ENCODE results near the gene KRT4. TPM values are rescaled to one million over a fixed set of nuclear protein-coding genes. Genes with fewer than 3 reads are reported as not detected.

Gene KRT4
- total RNA-seq: 1 to 10 TPM in 1 of 4 donors, under 1 TPM in 2, not detected in 1; 0.51 to 1.1 (median 0.83) TPM

DNA sequence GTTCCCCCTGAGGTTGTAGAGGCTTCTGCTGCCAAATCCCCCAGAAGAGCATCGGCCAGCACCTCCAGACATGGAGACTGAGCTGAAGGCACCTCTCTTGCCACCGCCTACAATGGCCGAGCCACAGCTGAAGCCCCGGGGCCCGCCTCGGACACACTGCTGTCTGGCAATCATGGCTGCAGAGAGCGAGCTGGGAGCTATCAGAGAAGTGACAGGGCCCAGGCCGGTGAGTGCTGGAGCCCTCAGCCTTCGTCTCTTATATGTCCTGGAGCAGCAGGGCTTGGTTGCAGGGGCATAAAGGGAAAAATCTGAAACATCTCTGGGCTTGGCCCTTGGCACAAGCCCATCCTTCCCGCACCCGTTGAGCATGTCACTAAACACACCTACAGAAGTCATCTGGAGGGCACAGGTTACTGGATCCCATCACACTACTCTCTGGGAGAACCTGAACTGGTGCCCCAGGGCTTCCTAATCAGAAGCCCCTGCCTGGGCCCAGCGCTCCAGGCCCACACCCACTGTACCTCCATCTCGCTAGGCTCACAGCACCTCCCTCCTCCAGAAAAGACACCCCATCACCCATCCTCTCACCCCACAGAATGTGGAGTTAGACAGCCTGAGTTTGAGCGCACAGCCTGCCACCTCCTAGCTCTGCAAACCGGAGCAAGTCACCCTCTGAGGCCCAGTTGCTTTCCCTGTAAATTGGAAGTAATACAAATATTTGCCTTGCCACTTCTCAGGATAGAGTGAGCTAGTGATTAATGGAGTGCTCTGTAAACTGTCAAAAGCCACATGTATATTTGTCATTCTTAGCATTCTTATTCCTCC, at the start of gene KRT4:
TSS of gene KRT4 (minus strand) at position 232 of the 825 bp plus-strand sequence. CDS start at position 174, 58 bp downstream.
- WGBS, 2 donors: 74 to 82% methylated on average over 14 to 15 of the region's 15 CpGs
- H3K4me3 ChIP-seq (ENCODE audit: low read depth, poor library complexity, severe bottlenecking): no peak within 1 kb of the TSS
- intact Hi-C loops (cut with DNase I; ENCODE audit: low total_unique reads): no loop called here
- TF ChIP-seq, protein P1, sequence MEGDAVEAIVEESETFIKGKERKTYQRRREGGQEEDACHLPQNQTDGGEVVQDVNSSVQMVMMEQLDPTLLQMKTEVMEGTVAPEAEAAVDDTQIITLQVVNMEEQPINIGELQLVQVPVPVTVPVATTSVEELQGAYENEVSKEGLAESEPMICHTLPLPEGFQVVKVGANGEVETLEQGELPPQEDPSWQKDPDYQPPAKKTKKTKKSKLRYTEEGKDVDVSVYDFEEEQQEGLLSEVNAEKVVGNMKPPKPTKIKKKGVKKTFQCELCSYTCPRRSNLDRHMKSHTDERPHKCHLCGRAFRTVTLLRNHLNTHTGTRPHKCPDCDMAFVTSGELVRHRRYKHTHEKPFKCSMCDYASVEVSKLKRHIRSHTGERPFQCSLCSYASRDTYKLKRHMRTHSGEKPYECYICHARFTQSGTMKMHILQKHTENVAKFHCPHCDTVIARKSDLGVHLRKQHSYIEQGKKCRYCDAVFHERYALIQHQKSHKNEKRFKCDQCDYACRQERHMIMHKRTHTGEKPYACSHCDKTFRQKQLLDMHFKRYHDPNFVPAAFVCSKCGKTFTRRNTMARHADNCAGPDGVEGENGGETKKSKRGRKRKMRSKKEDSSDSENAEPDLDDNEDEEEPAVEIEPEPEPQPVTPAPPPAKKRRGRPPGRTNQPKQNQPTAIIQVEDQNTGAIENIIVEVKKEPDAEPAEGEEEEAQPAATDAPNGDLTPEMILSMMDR (IDR thresholded peaks at IDR 0.05): no peak
- no peak for TF ChIP-seq POLR2A (IDR thresholded peaks at IDR 0.05)
- no peak for DNase-seq (ENCODE audit: low spot score in 2 of 2)

DNA sequence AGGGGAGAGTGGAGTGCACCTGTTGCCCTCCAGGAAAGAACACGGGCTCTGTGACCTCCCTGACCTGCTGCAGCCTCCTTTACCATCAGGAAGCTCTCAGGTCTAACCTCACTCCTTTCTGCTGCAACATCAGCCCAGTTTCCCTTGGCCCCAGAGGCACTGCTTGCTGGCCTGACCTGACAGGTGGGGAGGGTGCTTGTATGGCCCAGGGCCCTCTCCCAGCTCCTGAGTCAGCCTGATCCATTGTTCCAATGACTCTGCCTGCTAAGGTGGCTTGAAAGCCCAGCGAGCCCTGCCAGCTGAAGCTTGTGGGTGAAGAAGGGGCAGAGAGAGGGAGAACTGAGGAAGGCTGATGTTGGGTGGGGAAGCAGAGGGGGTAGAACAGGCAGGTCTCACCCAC, 48.1 kb upstream of the KRT4 start:
- no peak overlapping the region for H3K4me3 ChIP-seq (ENCODE audit: low read depth, poor library complexity, severe bottlenecking)
- intact Hi-C loops (cut with DNase I; ENCODE audit: low total_unique reads): loop anchor here (10.0 kb wide), 1 partner anchor 177 kb away; the partner anchor contains the start of gene KRT1
- DNase-seq (ENCODE audit: low spot score in 2 of 2): no peak
- no peak for TF ChIP-seq POLR2A (IDR thresholded peaks at IDR 0.05)
- TF ChIP-seq, protein P1 (IDR thresholded peaks at IDR 0.05): no peak
- WGBS, 2 donors: 32 to 43% methylated on average over 2 of the region's 2 CpGs

DNA sequence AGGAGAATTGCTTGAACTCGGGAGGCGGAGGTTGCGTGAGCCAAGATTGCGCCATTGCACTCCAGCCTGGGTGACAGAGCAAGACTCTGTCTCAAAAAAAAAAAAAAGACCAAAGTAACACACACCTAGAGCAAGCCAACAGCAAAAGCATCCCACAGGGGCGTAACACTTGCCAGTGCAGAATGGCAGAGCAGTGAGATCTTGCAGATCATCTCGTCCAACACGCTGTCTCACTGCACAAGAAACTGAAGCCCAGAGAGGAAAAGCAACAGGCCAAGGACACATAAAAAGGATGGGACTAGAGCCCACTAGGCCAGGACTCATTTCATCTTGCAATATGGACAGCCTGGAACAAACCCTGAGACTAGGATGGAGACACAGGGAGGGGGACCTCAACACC, 47.6 kb upstream of the KRT4 start:
- intact Hi-C loops (cut with DNase I; ENCODE audit: low total_unique reads): loop anchor here (10.0 kb wide), 1 partner anchor 177 kb away; the partner anchor contains the start of gene KRT1
- no peak for DNase-seq (ENCODE audit: low spot score in 2 of 2)
- TF ChIP-seq, protein P1 (IDR thresholded peaks at IDR 0.05): no peak
- no peak for TF ChIP-seq POLR2A (IDR thresholded peaks at IDR 0.05)
- WGBS, 2 donors: 68 to 73% methylated on average over 7 of the region's 7 CpGs
- no peak overlapping the region for H3K4me3 ChIP-seq (ENCODE audit: low read depth, poor library complexity, severe bottlenecking)

DNA sequence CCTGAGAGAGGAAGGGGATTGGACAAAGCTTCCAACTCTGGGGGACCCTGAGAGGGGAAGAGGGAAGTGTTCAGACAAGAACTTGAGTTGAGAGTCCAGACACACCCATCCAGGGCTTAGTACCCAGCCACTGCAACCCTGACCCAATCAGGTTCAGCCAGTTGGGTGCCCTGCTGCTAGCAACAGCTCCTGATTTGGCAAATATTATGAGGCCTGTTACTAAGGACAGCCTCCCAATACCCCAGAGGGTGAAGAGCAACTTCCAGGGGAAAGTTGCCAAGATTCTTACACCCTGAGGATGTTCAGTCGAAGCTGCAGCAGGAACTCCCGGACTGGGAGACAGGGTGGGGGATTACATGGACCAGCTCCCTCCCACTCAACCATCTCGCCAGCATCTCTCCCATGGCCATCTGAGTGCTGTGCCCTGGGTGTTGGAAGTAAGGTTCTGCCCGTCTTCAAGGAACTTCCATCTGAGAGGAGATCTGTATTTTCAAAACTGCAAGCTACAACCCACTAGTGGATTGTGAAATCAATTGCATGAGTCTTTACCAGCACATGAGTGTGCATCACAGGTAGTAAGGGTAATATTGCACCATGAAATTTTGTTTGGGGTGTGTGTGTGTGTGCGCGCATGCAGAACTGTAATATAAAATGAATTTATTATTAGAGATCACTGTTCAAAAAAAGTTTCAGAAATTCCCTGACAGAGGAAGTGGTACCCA, 46.3 kb upstream of the KRT4 start:
- no peak overlapping the region for H3K4me3 ChIP-seq (ENCODE audit: low read depth, poor library complexity, severe bottlenecking)
- WGBS, 2 donors: 30 to 58% methylated on average over 6 of the region's 6 CpGs
- intact Hi-C loops (cut with DNase I; ENCODE audit: low total_unique reads): loop anchor here (10.0 kb wide), 1 partner anchor 175 kb away; the partner anchor contains the start of gene KRT1
- peak in 1 of 2 donors; percentile 50 for DNase-seq (ENCODE audit: low spot score in 2 of 2)
- TF ChIP-seq, protein P1 (IDR thresholded peaks at IDR 0.05): no peak
- TF ChIP-seq POLR2A (IDR thresholded peaks at IDR 0.05): no peak

DNA sequence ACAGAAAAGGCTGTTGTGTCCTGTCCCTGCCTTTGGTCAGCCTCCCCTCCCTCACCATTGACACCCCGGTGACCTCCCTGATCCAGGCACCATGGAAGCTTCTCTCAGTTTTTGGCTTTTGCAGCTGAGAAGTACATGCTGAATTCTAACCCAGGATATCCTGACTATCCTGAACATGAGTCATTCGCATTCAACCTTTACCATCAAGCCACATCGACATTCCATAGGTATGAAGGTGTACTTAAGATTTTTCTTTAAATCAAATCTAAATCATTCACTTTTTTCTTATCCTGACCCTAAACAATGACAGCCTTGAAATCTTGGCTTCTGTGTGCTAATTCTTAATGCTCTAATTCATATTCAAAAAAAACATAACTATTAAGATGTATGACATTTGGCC, 43.6 kb upstream of the KRT4 start:
- 75 to 80% methylated on average over 3 of the region's 3 CpGs for WGBS, 2 donors

More for the DNA sequence above, 43.6 kb upstream of the KRT4 start:
- TF ChIP-seq, protein P1 (IDR thresholded peaks at IDR 0.05): no peak
- no peak for TF ChIP-seq POLR2A (IDR thresholded peaks at IDR 0.05)
- DNase-seq (ENCODE audit: low spot score in 2 of 2): no peak
- H3K4me3 ChIP-seq (ENCODE audit: low read depth, poor library complexity, severe bottlenecking): no peak overlapping the region
- intact Hi-C loops (cut with DNase I; ENCODE audit: low total_unique reads): no loop called here
